LHCN-M2 (cell line): ENCODE results near the gene DSG1. TPM values are rescaled to one million over a fixed set of nuclear protein-coding genes. Genes with fewer than 3 reads are reported as not detected.
"Not testable (repeated sequence)": the region's sequence is repeated elsewhere in the genome, so short reads cannot be mapped to it uniquely, and the experiment has no call there.

Experiments used
- DNase-seq: peaks from one replicate; pipeline ENCODE4 v3.0.0-alpha.2; 2012; ENCODE audit warnings: low read depth
- polyA plus RNA-seq: library from polyadenylated mRNA; unstranded; fragments of >200 nt; gene quantifications from one replicate; pipeline ENCODE4 v1.2.1, GENCODE V29; 2012; ENCODE audit warnings: missing spikeins
- total RNA-seq: library from RNA; depleted of rRNA; stranded (reverse); fragments of >200 nt; gene quantifications from 2 replicates; pipeline ENCODE4 v1.2.3, GENCODE V29; 2014; rRNA removed

Gene DSG1
- total RNA-seq, result not detected in 2 replicates
- not detected for polyA plus RNA-seq

- no peak for DNase-seq
Observed at GRCh38 chr18:31317860-31318259, at the start of gene DSG1. DSG1 (plus strand) TSS chr18:31318160; CDS start chr18:31318301, 141 bp downstream.

DNA sequence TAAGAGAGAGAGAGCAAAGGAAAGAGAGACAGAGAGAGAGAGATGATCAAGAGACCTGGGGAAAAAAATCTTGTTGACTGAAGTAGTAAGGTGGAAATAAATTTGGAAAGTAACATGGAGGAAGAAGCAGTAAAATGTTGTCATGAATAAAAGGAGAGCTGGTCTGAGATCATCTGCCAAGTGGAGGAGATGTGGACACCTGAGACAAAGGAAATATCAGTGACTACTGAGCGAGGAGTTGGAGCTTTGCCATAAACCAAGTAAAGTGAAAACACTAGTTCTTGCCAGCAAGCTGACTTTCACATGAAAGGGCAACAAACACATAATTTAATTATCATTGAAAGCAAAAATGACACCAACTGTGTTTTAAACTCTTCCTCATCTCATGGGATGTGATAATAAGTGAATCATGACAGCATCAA, 49.0 kb upstream of the DSG1 start:
- no peak for DNase-seq

DNA sequence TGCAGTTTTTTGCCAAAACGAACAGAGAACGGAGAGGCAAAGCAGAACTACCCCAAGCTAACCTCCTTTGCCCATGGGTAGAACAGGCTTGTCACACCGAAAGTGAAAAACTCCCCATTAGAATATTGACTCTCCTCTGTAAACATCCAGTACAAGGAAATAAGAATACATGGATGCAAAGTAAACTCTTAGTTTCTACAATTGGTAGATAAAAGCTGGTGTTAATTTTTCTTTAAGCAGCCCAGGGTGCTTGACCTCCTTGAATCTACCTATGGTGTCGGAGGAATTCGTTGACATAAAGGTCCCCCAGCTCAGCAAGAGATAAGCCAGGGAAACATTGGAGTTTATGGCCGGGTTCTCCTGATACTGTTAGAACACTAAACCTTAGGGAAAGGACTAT, 48.4 kb upstream of the DSG1 start:
- no peak for DNase-seq

DNA sequence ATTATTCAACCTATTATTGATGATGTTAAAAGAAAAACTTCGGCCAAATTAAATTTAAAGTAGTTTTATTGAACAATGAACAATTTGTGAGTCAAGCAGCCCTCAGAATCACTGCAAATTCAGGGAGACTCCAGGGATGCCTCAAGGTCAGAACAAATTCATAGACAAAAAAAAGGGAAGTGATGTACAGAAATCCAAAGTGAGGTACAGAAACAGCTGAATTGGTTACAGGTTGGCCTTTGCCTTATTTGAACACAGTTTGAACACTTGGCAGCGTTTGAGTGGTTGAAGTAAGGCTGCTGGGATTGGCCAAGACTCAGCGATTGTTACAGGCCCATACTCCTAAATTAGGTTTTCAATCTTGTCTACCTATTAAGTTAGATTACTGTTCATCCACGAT, 47.4 kb upstream of the DSG1 start:
- no peak for DNase-seq

DNA sequence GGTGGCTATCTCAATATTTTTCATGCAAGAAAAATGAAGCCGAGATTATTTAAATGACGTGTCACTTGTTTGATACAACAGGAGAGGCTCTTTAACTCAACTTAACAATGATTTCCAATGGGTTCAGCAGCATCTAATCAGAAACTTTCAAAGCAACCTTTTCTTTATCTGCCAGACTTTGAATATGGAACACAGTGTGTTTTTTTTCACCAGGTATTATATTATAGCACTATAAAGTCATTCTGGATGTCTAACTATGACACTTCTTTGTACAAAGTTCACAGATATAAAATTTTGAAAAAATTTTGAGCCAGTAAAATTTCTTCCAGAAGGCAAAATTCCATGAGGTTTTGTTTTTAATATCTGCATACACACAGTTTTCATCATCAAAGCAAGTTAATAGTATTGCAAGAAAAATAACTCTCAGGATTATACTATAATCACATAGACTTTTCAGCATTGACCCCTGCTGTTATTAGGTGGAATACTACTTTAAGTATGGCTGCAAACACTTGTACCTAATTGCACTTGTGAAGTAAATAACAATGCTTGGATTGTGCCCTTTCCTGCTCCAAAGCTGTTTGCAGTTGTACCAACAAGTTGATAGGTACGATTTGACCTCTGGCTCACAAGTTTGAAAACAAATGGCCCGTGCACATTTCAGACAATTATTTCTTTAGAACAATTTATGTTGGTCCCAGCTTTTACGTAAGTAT, 44.0 kb upstream of the DSG1 start:
- no peak for DNase-seq

GRCh38 chr18:31274931-31275330, 43.0 kb upstream of the DSG1 start:
- no peak for DNase-seq

DNA sequence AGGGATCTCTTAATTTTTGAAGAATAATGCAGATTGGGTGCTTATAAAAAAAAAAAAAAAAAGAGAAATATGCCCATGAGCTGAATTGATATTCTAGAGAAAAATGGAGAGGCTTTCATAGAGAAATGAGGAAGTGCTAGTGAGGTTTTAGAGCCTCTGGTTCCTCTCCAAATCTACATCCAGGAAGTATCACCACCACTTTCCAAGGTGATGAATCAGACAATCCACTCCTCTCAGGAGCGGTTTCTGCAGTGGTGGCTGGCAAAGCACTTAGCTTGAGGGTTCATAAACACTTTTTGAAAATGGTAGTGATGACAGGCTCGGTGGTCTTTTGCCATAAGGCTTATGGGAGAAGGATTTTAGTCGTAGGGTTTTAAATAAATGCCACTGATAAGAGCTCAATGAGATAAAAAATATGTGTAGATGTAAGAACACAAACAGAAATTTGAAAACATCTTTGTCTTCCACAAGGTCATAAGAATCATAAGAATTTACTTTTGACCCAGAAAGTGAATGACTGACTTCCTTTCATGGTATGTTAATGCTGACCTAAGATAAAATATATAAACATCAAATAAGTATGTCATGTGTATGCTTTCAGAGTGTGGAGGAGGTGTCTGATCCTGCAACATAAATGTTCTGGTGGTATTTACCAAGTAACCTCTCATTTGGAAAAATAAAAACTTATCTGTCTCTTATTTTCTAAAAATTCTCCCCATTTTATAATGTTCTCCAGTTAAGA, 42.1 kb upstream of the DSG1 start:
- DNase-seq, result no peak

- DNase-seq, result no peak
Observed at GRCh38 chr18:31278609-31279071, 39.3 kb upstream of the DSG1 start.

DNA sequence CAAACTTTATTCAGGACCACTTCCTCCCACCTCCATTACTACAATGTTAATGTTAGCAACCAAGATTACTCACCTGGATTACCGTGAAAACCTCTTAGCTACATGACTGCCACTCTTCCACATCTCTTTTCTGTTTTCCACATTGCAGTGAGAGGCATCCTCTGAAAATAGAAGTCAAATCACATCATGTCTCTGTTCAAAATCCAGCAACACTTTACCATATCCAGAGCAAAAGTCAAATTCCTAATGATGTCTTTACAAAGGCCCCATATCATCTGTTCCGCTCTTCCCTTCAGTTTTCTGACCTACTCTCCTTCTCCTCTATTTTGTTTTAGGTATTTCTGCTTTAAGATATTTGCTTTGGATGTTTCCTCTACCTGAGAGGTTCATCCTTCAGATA, 37.5 kb upstream of the DSG1 start:
- no peak for DNase-seq

DNA sequence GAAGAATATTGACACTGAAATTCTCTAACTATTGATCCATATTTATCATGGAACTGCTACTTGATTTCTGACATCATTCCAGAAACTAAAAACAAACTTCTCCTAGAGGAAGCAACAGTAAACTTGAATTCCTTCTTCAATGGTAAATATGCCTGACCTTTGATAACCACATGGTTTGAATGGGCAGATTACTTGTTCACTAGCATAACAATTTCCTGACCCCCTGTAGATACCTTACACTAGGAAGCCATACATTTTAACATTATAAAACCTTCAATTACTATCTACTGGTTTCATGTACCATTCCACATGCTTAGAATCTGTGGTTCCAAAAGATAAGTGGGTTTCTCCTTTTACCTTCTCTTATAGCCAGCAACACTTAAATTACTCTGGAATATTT, 36.5 kb upstream of the DSG1 start:
- DNase-seq, result no peak

DNA sequence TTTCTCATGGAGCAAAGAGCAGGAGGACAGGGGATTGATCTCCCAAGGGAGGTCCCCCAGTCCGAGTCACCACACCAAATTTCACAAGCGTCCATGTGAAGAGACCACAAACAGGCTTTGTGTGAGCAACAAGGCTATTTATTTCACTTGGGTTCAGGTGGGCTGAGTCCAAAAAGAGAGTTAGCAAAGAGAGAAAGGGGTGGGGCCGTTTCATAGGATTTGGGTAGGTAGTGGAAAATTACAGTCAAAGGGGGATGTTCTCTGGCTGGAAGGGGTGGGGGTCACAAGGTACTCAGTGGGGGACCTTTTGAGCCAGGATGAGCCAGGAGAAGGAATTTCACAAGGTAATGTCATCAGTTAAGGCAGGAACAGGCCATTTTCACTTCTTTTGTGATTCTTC, 28.5 kb upstream of the DSG1 start:
- DNase-seq, result not testable (repeated sequence)

DNA sequence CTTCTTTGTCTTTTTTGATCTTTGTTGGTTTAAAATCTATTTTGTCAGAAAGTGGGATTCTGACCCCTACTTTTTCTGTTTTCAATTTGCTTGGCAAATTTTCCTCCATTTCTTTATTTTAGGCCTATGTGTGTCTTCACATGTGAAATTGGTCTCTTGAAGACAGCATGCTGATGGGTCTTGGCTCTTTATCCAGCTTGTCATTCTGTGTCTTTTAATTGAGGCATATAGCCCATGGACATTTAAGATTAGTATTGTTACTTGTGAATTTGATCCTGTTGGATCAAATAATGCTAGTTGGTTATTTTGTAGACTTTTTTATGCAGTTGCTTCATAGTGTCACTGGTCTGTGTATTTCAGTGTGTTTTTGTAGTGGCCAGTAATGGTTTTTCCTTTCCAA, 26.3 kb upstream of the DSG1 start:
- no peak for DNase-seq

DNA sequence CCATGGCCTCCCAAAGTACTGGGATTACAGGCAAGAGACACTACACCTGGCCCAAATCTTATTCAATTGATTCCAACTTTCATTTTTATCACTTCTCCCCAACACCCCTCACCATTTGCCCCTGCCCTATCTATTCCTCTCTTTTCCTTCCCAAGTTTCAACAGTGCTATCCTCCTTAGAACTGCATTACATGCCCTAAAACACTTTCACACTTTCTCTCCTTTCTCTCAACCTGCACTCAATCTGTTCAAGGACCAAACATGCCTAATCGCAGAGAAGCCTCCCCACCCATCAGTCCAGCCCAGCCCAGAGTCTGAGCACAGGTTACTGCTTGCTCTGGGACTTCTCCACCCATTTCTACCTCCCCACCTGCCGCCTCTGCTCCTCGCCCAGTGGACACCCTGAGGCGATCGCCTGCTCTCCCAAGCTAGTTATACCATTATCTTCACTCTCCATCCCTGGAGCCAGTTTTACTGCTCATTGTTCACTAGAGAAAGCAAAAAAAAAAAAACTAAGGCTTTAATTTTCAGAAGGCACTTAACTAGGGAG, 23.7 kb upstream of the DSG1 start:
- no peak for DNase-seq

- no peak for DNase-seq
Observed at GRCh38 chr18:31297248-31297647, 20.7 kb upstream of the DSG1 start.

DNA sequence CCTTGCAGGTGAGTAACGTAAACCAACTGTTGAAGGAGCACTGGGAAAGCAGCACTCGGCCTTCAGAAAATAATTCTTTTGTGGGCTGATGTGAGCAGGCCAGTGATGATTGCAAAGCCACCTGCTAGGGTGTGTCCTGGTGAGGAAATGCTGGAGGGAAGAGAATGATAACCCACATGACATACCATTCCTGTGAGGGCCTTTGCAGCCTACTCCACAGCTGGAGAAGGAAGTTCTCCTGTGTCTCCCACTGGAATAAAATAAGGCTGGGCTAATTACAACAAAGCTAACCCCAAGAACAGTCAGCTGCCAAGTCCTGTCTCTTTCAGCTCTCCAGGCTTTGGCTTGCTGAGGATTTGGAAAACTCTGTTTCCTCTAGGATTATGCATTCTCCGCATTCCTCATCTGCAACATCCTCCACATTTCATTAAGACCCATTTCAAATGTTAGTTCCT, 16.7 kb upstream of the DSG1 start:
- DNase-seq, result no peak

GRCh38 chr18:31302991-31303390, 15.0 kb upstream of the DSG1 start:
- DNase-seq, result no peak

DNA sequence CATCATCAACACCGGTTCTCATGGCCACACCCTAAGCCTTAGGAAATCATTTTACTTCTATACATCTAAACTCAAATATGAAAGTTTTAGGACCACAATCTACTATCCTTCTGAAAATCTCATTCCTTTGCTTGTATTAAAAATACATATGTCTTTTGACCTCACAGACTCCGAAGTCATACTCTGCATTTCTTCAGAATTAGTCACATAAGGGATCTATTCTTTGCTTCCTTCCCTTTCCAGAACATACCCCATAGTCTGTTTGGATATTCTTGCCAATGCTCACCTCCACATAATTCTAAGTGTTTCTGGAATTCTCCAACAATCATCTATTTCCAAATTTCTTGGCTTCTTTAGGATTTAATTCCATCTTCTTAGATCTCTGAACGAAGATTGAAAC, 14.2 kb upstream of the DSG1 start:
- DNase-seq, result no peak

DNA sequence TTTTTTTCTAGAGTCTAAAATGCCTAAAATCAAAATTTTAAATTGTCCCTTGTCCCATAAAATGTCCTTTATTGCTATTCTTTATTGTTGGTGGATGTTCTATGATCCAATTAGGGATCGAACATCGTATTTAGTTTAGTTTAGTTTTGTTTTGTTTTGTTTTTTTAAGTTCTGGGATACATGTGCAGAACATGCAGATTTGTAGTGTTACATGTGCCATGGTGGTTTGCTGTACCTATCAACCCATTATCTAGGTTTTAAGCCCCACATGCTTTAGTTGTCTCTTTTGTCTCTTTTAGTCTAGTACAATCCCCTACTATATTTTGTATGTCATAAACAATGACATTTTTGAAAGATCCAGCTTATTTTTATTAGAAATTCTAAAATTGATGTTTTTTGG, 8.8 kb upstream of the DSG1 start:
- no peak for DNase-seq

DNA sequence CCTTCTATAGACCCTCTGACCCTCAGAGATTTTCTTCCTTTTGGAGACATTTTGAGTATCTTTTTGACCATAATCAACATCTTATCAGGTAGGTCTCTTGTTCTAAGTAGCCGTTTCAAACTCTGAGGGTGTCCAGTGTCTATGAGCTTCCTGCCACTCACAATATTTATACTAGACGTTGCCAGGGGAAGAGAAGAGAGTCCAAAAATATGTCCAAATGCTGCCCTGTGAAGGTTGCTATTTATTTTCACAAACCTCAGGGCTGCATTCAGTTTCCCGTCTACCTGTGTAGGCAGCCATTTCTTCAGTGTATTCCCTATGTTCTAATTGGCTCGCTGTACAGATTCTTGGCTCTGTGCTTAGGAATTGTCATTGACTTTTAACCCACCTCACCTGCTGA, 986 bp upstream of the DSG1 start:
- no peak for DNase-seq

GRCh38 chr18:31321719-31322118, 3.8 kb downstream of the DSG1 start:
- DNase-seq, result no peak

DNA sequence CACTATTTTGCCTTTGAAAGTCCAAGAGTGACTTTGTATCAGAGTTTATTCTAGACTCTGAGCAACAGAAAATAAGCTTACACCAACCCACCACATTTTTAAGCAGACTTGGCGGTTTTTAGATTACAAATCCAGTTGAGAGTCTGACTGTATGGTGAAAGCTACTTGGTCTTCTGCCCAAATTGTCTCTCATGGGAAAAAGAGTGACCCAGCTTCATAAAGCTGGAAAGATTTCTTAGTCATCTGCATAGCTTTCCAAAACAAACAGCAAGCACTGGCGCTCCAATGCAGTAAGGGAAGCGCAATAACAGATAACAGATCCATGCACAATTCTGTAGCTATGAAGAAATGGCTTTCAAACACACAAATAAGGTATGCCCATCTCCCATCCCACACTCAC, 7.1 kb downstream of the DSG1 start:
- DNase-seq, result no peak

DNA sequence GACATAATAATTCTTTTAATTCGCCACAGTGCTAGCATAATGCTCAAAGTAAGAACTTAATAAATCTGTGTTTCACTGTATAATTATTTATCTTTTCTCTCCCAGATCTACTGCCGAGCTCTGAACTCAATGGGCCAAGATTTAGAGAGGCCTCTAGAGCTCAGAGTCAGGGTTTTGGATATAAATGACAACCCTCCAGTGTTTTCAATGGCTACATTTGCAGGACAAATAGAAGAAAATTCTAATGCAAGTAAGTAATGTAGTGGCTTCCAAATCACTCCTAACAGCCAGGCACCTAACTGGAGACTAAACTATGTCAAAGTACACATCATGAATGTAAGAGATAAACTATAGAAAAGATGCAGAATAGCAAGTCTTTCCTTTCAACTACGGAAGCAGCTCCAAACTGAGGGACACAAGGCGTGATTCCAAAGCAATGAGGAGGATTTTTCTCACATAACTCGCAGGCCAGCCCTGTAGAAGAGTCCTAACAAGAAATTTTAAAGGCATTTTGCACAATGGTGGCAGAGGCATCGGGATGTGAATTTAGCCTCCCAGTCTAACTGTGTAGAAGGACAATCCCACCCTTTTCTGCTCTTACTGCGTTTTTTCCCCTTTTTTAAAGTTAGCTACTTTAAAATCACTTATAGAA, 12.0 kb downstream of the DSG1 start:
- no peak for DNase-seq
